ENCODE measurements around the gene CRACR2B.

The CRACR2B gene

GRCh38 chr11:839875-840617, 12.3 kb downstream of the CRACR2B start:
- no peak for DNase-seq (ENCODE audit: low read depth)

- no peak for DNase-seq (ENCODE audit: low read depth)
These were observed 14.3 kb downstream of the CRACR2B start for GRCh38 chr11:841981-842369.

DNA sequence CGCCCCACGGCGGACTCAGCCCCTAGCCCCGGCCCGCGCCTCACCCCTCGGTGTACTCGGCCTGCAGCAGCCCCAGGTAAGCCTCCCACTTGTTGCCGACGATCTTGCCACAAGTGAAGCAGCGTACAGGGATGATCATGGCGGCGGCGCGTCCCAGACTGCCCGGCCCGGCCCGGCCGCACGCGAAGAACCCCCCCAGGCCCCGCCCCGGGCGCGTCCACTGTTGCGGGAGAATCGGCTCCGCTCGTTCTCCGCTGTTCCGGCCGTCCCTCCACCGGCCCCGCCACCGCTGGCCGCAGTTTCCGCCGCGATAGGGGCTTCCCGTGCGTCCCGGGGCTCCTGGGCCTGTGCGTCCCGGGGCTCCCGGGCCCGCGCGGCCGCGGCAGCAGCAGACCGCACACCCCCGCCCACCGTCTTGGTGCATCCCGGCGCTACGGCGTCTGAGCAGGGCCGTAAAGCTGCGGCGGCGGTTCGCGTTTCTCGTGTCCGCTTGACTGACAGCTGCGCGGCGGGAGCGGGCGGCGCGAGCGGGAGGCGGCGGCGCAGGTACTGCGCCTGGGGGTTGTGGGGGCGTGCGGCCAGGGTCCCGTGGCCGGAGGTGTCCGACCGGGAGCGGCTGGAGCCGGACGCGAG, 14.8 kb downstream of the CRACR2B start, which contains the start of the genes POLR2L and TSPAN4:
Gene POLR2L (minus strand): TSS at position 160 of the 633 bp plus-strand sequence. CDS start 21 bp downstream, at position 139.
Gene TSPAN4 (plus strand): TSS at position 483 of the 633 bp plus-strand sequence. CDS start 7,453 bp downstream, outside the sequence.
- peak; percentile 79 for DNase-seq (ENCODE audit: low read depth)

DNA sequence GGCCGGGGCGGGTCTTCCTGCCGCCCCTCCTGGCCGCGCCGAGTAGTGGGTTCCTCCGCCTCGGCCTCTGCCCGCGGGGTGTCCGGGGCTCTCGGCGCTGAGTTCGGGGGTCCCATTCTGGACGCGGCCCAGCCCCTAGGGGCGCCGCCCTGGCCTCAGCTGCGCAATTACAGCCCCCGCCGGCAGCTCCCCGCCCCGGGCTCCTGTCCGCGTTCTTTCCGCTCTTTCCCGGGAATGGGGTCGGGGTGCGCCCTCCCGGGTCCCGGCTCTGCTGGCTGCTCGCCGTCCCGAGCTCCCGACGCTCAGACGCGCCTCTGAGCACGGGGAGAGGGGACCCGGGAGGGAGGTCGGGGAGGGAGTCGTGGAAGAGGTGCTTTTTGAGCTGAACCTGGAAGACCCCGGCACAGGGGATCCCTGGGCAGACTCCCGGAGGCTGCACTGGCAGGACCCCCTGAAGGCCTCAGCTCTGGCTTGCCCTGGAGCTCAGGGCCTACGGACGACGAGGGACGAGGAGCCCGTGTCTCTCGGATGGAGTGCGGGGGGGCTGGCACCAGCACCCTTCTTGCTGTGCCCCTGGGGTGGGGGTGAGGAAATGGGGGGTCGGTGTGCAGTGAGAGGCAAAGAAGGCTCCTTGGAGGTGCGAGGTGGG, 15.5 kb downstream of the CRACR2B start:
- no peak for DNase-seq (ENCODE audit: low read depth)

- no peak for DNase-seq (ENCODE audit: low read depth)
These were observed 16.3 kb downstream of the CRACR2B start for GRCh38 chr11:843818-844692.

- DNase-seq (ENCODE audit: low read depth) = no peak
These were observed 17.2 kb downstream of the CRACR2B start for GRCh38 chr11:844693-845644.

GRCh38 chr11:845872-846495, 18.3 kb downstream of the CRACR2B start:
- no peak for DNase-seq (ENCODE audit: low read depth)

GRCh38 chr11:846496-847098, 18.9 kb downstream of the CRACR2B start:
- DNase-seq (ENCODE audit: low read depth) = no peak

GRCh38 chr11:847876-848275, 20.2 kb downstream of the CRACR2B start:
- DNase-seq (ENCODE audit: low read depth) = no peak

DNA sequence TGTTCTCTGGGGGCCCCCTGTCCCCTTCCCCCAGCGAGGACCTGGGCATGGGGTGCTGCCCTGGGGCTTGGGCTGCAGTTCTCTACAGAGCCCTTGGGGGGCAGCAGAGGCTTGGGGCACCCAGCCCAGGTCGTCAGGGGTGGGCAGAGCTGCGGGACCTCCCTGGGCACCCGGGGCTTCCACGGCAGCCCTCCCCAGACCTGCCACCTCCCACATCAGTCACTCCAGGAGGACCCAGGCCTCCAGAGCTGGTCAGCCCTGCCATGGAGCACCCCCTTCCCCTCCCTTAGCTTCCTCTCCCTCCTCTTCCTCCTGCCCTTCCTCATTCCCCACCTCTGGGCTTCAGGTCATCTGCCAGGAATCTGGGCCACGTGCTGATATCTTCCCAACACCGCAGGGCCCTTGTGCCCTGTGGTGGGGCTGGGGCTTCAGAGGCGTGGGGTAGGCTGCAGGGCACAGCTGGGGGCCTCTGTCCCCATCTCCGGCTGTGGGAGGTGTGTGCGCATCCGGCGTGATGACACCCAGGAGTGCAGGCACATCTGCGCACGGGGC, 20.7 kb downstream of the CRACR2B start:
- peak; percentile 45 for DNase-seq (ENCODE audit: low read depth)

DNA sequence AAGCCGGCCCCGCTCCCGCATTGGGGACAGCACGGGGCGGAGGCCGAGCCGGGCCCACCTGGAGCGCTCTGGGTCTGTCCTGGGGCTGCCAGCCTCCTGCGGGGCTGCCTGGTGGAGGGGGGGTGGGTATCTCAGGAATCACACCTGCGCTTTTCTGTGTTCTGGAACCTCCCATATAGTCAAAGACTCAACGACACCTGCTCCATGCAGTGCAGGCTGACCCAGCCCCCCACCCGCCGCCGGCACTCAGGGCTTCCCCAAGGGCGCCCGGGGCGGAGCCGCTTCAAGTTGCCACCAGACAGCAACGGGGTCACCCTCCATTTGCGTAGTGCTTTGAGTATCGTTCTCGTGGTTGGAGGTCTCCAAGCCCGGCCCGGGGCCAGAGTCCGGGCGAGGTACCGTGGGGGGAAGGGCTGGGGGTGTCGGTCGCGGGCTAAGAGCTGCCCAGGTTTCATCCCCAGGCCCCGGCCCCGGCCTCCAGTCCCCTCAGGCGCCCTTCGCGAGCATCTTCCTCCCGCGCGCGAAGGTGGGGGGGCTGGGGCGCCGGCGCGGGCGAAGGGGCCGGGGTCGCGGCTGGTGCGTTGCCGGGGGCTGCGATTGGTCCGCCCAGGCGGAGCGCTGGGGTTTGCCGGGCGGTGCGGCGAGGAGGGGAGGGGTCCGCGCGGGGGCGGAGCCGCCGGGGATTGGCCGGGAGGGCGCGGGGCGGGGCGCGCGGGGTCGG, 21.5 kb downstream of the CRACR2B start:
- no peak for DNase-seq (ENCODE audit: low read depth)

GRCh38 chr11:849951-850774, 22.4 kb downstream of the CRACR2B start:
- DNase-seq (ENCODE audit: low read depth) = no peak

DNA sequence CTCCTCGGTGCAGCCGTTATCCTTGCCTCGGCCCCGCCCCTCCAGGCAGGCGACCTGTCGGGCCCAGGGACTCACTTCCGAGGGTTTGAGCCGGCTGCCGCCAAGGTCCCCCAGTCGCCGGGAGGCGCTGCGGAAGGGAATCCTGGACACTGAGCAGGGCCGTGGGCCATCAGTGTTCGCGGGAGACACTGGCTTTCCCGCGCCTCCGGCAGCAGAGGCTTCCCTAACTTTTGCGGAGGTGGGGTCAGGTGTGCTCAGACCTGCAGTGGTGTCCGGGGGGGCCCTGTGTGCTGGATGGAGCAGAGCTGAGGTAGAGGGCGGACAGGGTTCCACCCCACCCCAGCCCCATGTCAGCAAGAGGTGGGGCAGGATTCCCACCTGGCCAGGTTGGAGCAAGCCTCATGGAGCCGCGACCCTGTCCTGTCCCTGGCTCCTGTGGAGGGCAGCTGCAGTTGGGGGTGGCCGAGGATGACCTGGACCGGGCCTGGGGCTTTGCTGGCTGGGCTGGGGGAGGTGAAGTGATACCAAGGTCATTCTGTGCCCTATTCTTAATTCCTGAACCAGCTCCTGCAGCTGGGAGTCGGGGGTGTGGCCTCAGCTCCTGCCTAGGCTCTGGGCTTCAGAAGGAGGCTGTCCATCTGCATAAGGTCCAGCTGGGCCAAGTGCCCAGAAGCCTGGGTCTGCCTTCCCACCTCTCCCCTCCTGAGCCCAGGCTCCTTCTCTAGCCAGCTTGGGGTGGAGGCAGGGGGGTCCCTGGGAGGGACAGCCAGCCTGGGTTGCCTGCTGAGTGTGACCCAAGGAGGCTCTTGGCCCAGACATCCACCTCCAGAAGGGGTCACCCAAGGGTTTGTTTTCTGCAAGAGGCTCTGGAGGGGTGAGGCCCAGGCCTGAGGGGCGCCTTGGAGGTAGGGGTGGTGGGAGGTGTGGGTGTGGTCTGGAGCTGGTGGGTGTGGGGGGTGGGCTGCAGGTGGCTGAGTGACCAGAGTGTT, 23.4 kb downstream of the CRACR2B start:
- no peak for DNase-seq (ENCODE audit: low read depth)

- DNase-seq (ENCODE audit: low read depth) = no peak
These were observed 25.0 kb downstream of the CRACR2B start for GRCh38 chr11:852762-853161.

- no peak for DNase-seq (ENCODE audit: low read depth)
These were observed 26.1 kb downstream of the CRACR2B start for GRCh38 chr11:853682-854448.
